ENCODE results near the gene CCDC142.
A peak's percentile ranks its signal among the peaks of the same experiment; 100 is the strongest.
"Not testable (repeated sequence)": the region's sequence is repeated elsewhere in the genome, so short reads cannot be mapped to it uniquely, and the experiment has no call there.

The CCDC142 gene

GRCh38 chr2:74499267-74499939 lies 16.6 kb upstream of the CCDC142 start, which contains the start of gene LBX2:
TSS of gene LBX2 (minus strand) at chr2:74499603. CDS start at chr2:74499537, 66 bp downstream.
- DNase-seq: peak; percentile 28

DNA sequence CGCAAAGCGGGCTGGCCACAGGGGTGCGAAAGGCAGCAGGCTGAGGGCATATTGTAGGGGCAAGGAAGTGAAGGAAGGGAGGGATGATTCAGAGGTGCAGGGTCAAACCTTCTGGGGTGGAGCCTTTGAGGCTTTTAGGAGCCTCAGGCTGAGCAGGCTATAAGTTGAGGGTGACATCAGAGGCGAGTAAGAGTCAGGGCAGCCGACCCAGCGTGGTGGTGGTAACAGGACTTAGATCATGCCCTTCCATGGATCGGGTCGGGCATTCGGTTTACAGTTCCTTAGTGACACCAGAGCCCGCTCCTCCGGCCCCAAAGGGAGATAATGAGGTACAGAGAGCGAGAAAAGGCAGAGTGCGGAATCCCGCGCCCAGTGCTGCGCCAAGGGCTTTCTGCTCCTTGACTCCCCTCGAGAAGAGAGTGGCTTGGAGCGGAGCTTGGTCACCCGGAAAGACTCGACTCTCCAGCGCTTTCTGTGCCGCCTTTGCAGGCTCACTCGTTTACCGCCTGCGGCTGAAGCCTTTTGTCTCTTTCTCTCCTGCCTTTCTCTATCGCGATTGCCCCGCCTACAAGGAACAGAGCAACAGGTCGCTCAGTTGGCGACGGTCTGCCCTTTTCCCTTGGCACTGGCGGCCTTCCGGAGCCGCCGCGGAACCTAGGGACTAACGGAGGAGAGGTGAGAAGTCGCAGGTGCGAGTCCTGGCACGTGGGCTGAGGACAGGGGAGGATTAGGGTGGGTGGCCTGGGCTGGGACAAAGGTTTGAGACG lies 15.9 kb upstream of the CCDC142 start:
- DNase-seq: peak; percentile 53

DNA sequence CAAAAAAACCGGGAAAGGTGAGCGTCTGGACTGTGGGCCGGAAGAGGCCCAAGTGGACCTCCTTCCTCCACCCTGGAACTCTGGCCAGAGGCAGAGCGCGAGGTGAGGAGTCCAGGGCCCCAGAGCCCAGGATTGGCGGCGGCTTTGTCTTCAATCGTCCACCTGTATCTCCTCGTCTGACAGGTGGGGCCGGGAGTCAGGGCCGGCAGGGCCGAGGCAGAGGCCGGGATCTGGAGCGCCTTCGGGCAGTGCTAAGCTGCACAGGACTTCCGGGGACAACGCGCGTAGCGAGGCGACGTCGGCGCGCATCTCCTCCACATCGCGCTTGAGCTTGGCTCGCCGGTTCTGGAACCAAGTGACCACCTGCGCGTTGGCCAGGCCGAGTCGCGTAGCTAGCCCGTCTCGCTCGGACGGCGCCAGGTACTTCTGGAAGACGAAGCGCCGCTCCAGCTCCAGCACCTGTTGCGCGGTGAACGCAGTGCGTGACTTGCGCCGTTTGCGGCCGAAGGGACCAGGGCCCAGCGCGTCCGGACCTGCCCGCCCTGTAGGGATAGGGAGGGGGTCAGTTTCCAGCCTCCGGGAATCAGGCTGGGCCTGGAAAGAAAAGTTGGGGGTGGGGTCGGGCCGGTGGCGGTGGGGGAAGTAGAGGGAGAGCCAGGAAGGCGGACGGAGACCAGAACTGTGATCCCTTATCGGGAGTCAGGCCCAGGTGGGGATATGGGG lies 15.1 kb upstream of the CCDC142 start:
- DNase-seq: peak; percentile 33

DNA sequence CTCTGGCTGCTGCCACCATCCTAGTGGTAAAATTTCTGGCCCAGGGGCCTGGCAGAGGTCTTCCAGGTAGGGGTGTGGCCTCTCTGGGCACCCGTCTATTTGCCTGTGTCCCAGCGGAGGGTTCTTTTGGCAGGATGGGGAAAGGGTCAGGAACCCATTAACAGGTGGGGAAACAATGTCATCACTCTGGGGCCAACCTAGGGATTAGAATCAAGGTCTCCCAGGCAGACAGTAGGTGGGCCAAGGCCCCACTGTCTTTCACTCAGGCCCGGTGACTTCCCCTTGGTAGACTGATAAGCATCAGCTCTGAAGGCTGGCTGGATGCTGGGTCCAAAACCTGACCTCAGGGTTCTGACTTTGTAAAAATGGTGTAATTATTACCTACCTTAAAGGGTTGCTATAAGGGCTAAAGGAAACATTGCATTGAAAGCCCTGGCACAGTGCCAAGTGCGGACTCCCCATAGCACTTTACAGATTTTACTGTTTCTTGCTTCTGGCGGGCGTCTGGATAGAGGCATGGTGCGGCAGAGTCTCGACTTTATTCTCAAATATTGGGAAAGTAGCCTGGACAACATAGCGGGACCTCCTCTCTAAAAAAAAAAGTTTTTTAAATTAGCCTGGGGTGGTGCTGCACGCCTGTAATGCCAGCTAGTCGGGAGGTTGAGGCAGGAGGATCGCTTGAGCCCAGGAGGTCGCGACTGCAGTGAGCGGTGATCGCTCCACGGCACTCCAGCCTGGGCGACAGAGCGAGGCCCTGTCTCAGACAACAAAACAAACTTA lies 14.4 kb upstream of the CCDC142 start:
- DNase-seq: no peak

DNA sequence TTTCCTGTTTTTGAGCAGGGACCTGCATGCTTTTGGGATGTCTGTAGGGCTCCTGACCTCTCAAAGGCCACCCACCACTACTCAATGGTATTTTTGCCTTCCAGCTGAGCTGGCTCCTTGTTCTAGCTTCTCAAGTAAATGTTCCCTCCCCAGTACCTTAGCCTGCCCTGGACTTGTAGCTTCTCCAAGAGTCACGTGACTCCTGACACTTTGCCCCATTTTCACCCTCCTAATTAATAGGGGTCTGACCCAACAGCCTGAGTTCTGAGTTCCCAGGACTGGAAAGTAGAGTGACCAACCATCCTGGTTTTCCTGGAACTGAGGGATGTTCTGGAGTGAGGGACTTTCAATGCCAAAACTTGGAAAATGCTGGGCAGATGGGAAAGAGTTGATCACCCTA lies 12.6 kb upstream of the CCDC142 start:
- no peak for DNase-seq

GRCh38 chr2:74493546-74493945 lies 10.7 kb upstream of the CCDC142 start:
- no peak for DNase-seq

DNA sequence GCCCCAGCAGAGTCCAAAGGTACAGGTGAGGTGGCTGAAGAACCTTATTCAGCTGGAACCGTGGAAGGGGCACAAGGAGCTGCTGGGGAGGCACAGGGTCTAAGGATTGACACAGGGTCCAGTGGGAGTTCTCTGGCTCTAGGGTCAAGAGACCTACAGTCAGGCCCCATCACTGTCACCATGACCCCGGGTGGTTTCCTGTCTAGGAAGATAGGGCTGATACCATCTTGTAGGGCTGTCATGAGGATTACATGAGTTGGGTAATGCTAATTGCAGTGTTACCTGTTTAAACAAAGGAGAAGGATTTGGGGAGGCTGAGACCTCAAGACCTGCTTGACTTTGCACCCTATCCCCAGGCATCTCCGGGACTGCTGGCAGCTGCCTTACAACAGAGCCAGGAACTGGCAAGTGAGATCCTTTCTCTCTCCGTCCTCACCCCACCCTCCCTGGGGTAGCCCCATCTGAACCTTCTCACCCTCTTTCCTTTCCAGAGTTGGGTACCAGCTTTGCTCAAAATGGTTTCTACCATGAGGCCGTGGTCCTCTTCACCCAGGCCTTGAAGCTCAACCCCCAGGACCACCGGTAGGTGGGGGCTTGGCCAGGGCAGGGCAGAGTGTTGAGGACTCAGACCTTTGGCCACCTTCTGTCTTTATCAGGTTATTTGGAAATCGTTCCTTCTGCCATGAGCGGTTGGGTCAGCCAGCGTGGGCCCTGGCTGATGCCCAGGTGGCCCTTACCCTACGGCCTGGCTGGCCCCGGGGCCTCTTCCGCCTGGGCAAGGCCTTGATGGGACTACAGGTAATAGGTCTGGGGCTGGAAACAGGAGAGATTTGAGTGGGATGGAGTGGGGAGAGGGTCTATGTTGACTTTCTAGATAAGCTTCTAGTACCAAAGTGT lies 9.1 kb upstream of the CCDC142 start:
- no peak for DNase-seq

GRCh38 chr2:74489906-74490305 lies 7.1 kb upstream of the CCDC142 start:
- DNase-seq: no peak

- DNase-seq: no peak
These were observed 6.1 kb upstream of the CCDC142 start for GRCh38 chr2:74488643-74489481.

DNA sequence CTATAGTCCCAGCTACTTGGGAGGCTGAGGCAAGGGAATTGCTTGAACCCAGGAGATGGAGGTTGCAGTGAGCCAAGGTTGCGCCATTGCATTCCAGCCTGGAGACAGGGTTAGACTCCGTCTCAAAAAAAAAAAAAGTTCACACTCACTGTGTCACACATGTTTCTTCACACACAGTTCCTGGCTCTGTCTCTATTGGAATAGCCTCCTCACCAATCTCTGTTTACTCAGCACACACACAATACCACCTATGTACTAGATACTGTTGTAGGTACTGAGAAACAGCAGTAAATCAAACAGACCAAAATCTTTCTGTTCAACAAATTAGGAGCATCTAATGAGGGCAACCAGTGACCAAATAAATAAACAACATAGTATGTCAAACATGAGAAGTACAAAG lies 3.3 kb upstream of the CCDC142 start:
- DNase-seq: no peak

GRCh38 chr2:74483675-74484164 lies 922 bp upstream of the CCDC142 start:
- DNase-seq: not testable (repeated sequence)

GRCh38 chr2:74481961-74482800 lies 617 bp downstream of the CCDC142 start:
- DNase-seq: peak; percentile 35

GRCh38 chr2:74481431-74481830 lies 1.4 kb downstream of the CCDC142 start:
- no peak for DNase-seq

GRCh38 chr2:74474899-74475298 lies 7.9 kb downstream of the CCDC142 start:
- no peak for DNase-seq

DNA sequence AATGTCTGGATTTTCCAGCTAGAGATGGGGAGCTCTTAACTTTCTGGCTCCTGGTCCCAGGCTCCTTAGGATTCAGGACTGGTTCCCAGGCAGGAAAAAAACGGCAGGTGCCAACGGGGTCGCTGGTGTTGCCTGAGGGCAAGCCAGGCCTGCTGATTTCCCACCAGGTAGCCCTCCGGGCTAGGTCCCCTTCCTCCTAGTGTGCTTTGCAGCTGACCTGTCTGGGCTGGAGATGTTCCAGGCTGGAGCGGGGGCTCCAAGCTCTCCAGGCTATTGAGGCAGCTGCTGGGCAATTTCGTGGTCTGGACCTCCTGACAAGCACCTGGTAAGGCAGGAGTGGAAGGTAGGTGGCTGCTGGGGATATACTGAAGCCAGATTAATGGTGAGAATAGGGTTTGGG lies 8.3 kb downstream of the CCDC142 start:
- DNase-seq: no peak

DNA sequence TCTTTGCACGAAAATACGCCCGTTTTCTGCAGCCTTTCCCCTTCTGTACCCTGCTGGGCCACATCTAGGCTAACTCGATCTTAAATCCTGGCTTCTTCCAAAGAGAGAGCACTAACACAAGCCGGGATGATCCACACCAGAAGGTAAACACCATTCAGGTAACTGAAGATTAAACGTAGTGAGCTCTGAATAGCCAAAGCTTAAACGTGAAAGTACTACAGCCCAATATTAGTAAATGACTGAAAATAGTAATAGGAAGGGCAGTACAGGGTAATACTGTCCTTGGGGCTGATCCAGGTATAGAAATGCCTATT lies 9.9 kb downstream of the CCDC142 start:
- no peak for DNase-seq

GRCh38 chr2:74472086-74472944 lies 10.5 kb downstream of the CCDC142 start, which contains the start of gene MRPL53:
TSS of gene MRPL53 (minus strand) at chr2:74472680. CDS start at chr2:74472660, 20 bp downstream.
- DNase-seq: peak; percentile 94

DNA sequence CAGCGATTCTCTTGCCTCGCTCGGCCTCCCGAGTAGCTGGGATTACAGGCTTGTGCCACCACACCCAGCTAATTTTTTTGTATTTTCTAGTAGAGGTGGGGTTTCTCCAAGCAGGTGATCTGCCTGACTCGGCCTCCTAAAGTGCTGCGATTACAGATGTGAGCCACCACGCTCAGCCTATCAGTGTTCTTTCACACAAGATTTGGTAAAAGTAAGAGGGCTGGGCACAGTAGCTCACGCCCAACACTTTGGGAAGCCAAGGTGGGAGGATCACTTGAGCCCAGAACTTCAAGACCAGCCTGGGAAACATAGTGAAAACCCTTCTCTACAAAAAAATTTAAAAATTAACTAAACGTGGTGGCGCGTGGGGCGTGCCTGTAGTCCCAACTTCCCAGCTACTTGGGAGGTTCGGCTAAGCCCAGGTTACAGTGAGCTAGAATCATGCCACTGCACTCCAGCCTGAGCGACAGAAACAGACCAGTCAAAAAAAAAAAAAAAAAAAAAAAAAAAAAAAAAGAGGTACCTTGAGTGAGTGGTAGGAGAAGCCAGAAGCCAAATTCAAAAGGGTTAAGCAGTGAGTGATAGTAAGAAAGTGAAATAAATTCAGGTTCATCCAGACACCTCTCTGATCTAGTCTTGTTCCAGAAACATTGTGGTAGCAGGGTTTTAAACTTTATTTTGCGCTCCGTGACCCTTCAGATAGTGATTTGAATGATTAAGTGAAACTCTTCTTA lies 11.3 kb downstream of the CCDC142 start:
- peak; percentile 34 for DNase-seq

Measured in hematopoietic multipotent progenitor cell treated with erythropoietin and hydrocortisone succinate and interleukin-3 and kit ligand, for 8 days (in vitro differentiated cells).